SK-N-SH treated with all-trans-retinoic acid at 6 μM for 48 hours (cell line): ENCODE data around the gene ATP1B4.

Experiments
- ARNTL ChIP-seq: fragments of 450-650 bp; formaldehyde crosslinking; IDR thresholded peaks from 2 replicates; pipeline ENCODE4 v1.5.0; 2020; ENCODE audit warnings: low read depth, mild to moderate bottlenecking, moderate library complexity, borderline replicate concordance
- BACH2 ChIP-seq: fragments of 250-450 bp; sonication (Bioruptor Pico); IDR thresholded peaks from 2 replicates; pipeline ENCODE4 v1.9.0; 2021; ENCODE audit warnings: mild to moderate bottlenecking, borderline replicate concordance
- CREB5 ChIP-seq: fragments of 250-450 bp; sonication (Bioruptor Pico); IDR thresholded peaks from 2 replicates; pipeline ENCODE4 v1.5.1; 2020; ENCODE audit warnings: low read depth, mild to moderate bottlenecking, moderate library complexity
- CSDC2 ChIP-seq: fragments of 250-450 bp; sonication (Bioruptor Pico); IDR thresholded peaks from 2 replicates; pipeline ENCODE4 v1.5.0; 2020; ENCODE audit warnings: mild to moderate bottlenecking, moderate library complexity
- PATZ1 ChIP-seq: fragments of 250-450 bp; sonication (Bioruptor Pico); IDR thresholded peaks from 2 replicates; pipeline ENCODE4 v1.8.0; 2020; ENCODE audit warnings: mild to moderate bottlenecking, moderate library complexity, borderline replicate concordance
- TOX ChIP-seq: fragments of 250-450 bp; sonication (Bioruptor Pico); IDR thresholded peaks from 2 replicates; pipeline ENCODE4 v1.8.0; 2021; ENCODE audit warnings: mild to moderate bottlenecking, moderate library complexity, borderline replicate concordance
- ZNF70 ChIP-seq: fragments of 450-650 bp; formaldehyde crosslinking; IDR thresholded peaks from 2 replicates; pipeline ENCODE4 v1.5.0; 2020; ENCODE audit warnings: mild to moderate bottlenecking, moderate library complexity
- ZNF8 ChIP-seq: fragments of 450-650 bp; formaldehyde crosslinking; IDR thresholded peaks from 2 replicates; pipeline ENCODE4 v1.5.0; 2020; ENCODE audit warnings: mild to moderate bottlenecking, moderate library complexity

GRCh38 chrX:120372667-120373370 is 10.9 kb downstream of the ATP1B4 start:
- no peak for TF ChIP-seq BACH2 (CRISPR knock-in tag)
- TF ChIP-seq CSDC2 (CRISPR knock-in tag), result no peak
- TF ChIP-seq PATZ1 (CRISPR knock-in tag), result no peak
- TF ChIP-seq CREB5 (CRISPR knock-in tag), result no peak
- no peak for TF ChIP-seq TOX
- no peak for TF ChIP-seq ARNTL (CRISPR knock-in tag)
- no peak for TF ChIP-seq ZNF8 (CRISPR knock-in tag)
- TF ChIP-seq ZNF70 (CRISPR knock-in tag), result no peak
